Tibial nerve (tissue), 4 donors: ENCODE results near the gene CCDC24. TPM values are rescaled to one million over a fixed set of nuclear protein-coding genes. Genes with fewer than 3 reads are reported as not detected.

ENCODE experiments used
- DNase-seq, 2 donors: peaks; one replicate each; pipeline ENCODE4 v3.0.0-alpha.2; 2019; ENCODE audit warnings: low spot score in 2 of 2
- H3K27ac ChIP-seq, 4 donors: fragments of 200-600 bp; sonication (generic) in 3 of 4; one replicate each; pipeline ENCODE4 v1.5.1; 2017 to 2019; ENCODE audit warnings: mild to moderate bottlenecking in 1 of 4
- H3K27me3 ChIP-seq, 2 donors: fragments of 200-600 bp; sonication (generic) in 1 of 2; one replicate each; pipeline versions ENCODE4 v1.5.1 to v1.6.0; 2017 to 2019
- H3K36me3 ChIP-seq, 3 donors: fragments of 200-600 bp; sonication (generic); one replicate each; pipeline ENCODE4 v1.5.1; 2018 to 2019
- H3K4me1 ChIP-seq, 4 donors: fragments of 200-600 bp; sonication (generic) in 3 of 4; one replicate each; pipeline ENCODE4 v1.5.1; 2017 to 2019
- H3K4me3 ChIP-seq, 4 donors: fragments of 200-600 bp; sonication (generic) in 3 of 4; one replicate each; pipeline ENCODE4 v1.5.1; 2017 to 2019; ENCODE audit warnings: mild to moderate bottlenecking in 1 of 4, moderate library complexity in 1 of 4
- H3K9me3 ChIP-seq, 4 donors: fragments of 200-600 bp; sonication (generic) in 3 of 4; one replicate each; pipeline ENCODE4 v1.5.1; 2017 to 2019
- EP300 ChIP-seq, 2 donors: sonication (generic); formaldehyde crosslinking; IDR thresholded peaks; one replicate each; pipeline ENCODE4 v1.6.1; 2017; ENCODE audit warnings: antibody characterized with exemption in 2 of 2, mild to moderate bottlenecking in 1 of 2
- POLR2A ChIP-seq, 2 donors: fragments of 450-650 bp; IDR thresholded peaks; one replicate each; pipeline ENCODE4 v1.6.1; 2017; ENCODE audit warnings: antibody characterized with exemption in 2 of 2, mild to moderate bottlenecking in 2 of 2, moderate library complexity in 2 of 2
- WGBS, 2 donors: methylation state at CpG; one replicate each; pipeline ENCODE4 v1.1.5; 2018; 5-methylcytosine and 5-hydroxymethylcytosine counted together
- total RNA-seq, 4 donors: library from RNA; depleted of rRNA; stranded (reverse); fragments of >200 nt; gene quantifications; one replicate each; pipeline ENCODE4 v1.1.0, GENCODE V29; 2016
- TF ChIP-seq, protein P1 (sequence below), 5 experiments: fragments of 200-600 bp in 3 of 5; fragments of 450-650 bp in 2 of 5; sonication (generic) in 3 of 5; IDR thresholded peaks; one replicate each; pipeline ENCODE4 v1.5.1; 2016 to 2019; ENCODE audit warnings: antibody characterized with exemption in 5 of 5, mild to moderate bottlenecking in 3 of 5, moderate library complexity in 2 of 5

The CCDC24 gene
- total RNA-seq, 4 donors from 2014 or later, result 5.4 to 18.8 (median 8.9) TPM

DNA sequence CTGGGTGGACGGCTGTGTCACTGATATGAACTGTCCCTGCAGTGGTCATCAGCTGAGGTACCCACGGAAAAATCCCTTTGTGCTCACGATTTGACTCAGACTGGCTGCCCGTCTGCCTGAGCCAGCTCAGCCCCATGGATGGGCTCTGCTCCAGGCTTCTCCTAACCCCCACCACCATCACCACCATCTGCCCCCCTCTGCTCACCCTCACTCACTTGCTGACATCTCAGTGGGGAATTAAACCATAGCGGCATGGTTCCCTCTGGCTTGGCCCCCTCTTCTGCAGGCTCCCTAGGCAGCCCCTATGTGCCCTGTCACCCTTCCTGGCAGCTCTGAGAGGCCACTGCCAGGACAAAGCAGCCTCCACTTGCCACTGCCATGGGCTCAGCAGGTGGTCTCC is 22.6 kb downstream of the CCDC24 start:
- H3K9me3 ChIP-seq, result no peaks in the 10 kb centered on the region
- no peak for DNase-seq
- H3K27me3 ChIP-seq, result no peaks in the 10 kb centered on the region
- TF ChIP-seq, protein P1, sequence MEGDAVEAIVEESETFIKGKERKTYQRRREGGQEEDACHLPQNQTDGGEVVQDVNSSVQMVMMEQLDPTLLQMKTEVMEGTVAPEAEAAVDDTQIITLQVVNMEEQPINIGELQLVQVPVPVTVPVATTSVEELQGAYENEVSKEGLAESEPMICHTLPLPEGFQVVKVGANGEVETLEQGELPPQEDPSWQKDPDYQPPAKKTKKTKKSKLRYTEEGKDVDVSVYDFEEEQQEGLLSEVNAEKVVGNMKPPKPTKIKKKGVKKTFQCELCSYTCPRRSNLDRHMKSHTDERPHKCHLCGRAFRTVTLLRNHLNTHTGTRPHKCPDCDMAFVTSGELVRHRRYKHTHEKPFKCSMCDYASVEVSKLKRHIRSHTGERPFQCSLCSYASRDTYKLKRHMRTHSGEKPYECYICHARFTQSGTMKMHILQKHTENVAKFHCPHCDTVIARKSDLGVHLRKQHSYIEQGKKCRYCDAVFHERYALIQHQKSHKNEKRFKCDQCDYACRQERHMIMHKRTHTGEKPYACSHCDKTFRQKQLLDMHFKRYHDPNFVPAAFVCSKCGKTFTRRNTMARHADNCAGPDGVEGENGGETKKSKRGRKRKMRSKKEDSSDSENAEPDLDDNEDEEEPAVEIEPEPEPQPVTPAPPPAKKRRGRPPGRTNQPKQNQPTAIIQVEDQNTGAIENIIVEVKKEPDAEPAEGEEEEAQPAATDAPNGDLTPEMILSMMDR (IDR thresholded peaks at IDR 0.05), result no peak
- TF ChIP-seq EP300 (IDR thresholded peaks at IDR 0.05) (no peak), POLR2A (IDR thresholded peaks at IDR 0.05) (no peak)
- no peaks in the 10 kb centered on the region for H3K36me3 ChIP-seq
- H3K27ac ChIP-seq, result no peak overlapping the region
- 42 to 47% methylated on average over 5 of the region's 5 CpGs for WGBS, 2 donors
- H3K4me3 ChIP-seq, result no peak overlapping the region
- H3K4me1 ChIP-seq, result peaks cover 0 to 69% (median 31%) of the 10 kb centered on the region in 4 donors

DNA sequence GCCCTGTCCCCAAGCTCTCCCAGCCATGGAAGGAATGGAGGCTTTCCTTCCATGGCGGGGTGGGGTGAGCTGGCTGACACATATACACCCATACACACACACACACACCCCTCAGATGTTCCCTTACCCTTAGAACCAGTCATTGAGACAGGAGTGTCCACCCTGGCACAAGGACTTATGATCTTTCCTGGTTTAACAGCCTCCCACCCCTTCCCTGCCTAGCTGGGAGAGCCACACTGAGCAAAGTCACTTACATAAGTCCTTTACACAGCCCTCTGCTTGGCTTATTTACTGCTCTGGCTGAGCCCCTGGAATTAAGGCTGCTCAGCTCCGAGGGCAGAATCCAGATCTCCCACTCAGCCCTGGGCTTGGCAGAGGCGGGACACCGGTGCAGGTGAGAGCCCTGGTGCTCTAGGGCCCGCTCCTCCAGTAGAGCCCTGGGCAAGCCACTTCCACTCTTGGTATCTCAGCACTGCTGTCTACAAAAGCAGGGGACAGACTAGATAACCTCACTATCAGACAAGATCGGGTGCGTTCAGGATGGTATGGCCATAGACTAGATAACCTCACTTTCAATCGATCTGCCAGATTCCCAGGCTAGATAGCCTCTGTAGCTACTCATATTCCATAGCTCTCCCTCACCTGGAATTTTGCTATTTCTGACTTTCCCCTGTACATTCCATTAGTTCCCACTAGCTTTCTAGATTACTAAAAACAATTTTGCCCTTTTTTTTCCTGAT is 23.1 kb downstream of the CCDC24 start:
- Histone ChIP-seq H3K27ac (no peak overlapping the region), H3K27me3 (no peaks in the 10 kb centered on the region), H3K4me1 (peaks cover 0 to 72% (median 31%) of the 10 kb centered on the region in 4 donors), H3K4me3 (no peak overlapping the region), H3K9me3 (no peaks in the 10 kb centered on the region), H3K36me3 (no peaks in the 10 kb centered on the region)
- no peak for DNase-seq
- TF ChIP-seq EP300 (IDR thresholded peaks at IDR 0.05), result no peak
- TF ChIP-seq, protein P1 (IDR thresholded peaks at IDR 0.05), result no peak
- TF ChIP-seq POLR2A (IDR thresholded peaks at IDR 0.05), result no peak
- 73 to 77% methylated on average over 8 of the region's 8 CpGs for WGBS, 2 donors

DNA sequence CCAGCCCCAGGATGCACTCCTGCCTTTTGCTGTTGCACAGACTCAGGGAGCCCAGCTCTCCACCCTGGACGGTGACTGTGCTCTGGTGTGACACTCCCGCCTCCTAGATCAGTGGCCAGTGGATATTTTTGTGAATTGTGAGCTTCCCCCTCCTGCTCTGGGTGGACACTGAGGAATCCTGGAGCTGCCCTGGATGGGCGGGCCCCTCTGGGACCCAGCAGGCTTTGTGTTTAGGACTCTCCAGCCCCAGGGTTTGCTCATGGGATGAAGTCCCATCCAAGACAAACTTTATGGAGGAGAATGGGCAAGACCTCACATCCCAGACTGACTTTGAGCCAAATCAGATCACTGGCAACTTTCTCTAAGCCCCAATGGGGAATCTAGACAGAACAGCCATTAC is 23.8 kb downstream of the CCDC24 start:
- Histone ChIP-seq H3K27me3 (no peaks in the 10 kb centered on the region), H3K27ac (peak overlapping the region in 1 of 4 donors; percentile 25), H3K4me3 (no peak overlapping the region), H3K4me1 (peaks cover 0 to 70% (median 31%) of the 10 kb centered on the region in 4 donors), H3K9me3 (no peaks in the 10 kb centered on the region), H3K36me3 (no peaks in the 10 kb centered on the region)
- 22 to 29% methylated on average over 3 of the region's 3 CpGs for WGBS, 2 donors
- DNase-seq, result no peak
- TF ChIP-seq POLR2A (IDR thresholded peaks at IDR 0.05), result no peak
- TF ChIP-seq EP300 (IDR thresholded peaks at IDR 0.05), result no peak
- TF ChIP-seq, protein P1 (IDR thresholded peaks at IDR 0.05), result no peak

DNA sequence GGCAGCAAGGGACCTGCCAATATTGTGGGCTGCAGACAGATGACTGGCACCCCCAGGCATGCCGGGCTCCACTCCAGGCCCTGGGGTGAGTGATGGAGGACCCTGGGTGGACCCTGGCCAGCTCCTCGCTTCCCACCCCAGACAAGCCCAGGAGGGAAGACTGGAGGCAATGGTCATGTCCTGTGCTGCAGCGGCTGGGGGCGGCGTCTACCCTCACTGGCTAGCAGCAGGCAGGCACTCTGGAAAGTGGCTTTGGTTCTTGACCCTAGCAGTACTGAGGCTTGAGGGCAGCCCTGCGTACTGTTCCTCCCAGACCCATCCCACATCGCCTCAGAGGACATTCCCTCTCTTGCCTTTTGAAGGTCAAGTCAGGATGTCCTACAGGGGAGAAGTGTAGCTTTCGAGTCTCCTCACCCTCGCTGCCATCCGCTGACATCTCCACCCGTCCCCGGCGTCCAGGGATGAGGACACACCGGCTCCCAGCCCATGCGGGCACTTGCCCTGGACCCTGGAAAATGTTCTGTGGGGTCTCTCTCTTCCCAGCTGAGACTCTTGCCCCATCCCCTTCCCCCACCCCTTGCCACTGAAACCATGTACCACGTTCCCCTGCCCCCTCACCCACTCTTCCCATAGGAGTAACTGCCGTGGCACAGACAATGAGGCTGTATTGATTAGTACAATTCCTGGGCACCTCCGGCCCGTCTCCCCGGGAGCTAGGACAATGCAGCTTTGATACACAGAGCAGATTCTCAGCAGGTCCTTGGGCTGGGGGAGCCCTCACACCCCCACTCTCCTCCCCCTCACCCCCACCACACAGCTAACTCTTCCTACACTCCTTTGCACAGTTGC is 24.9 kb downstream of the CCDC24 start:
- no peak for DNase-seq
- Histone ChIP-seq H3K27me3 (no peaks in the 10 kb centered on the region), H3K4me1 (peaks cover 0 to 59% (median 28%) of the 10 kb centered on the region in 4 donors), H3K9me3 (no peaks in the 10 kb centered on the region), H3K36me3 (peaks cover 0 to 3% (median 0%) of the 10 kb centered on the region in 3 donors), H3K27ac (no peak overlapping the region), H3K4me3 (no peak overlapping the region)
- TF ChIP-seq, protein P1 (IDR thresholded peaks at IDR 0.05), result no peak
- TF ChIP-seq EP300 (IDR thresholded peaks at IDR 0.05) (no peak), POLR2A (IDR thresholded peaks at IDR 0.05) (no peak)
- 60 to 64% methylated on average over 18 of the region's 20 CpGs for WGBS, 2 donors
